SK-N-SH treated with all-trans-retinoic acid at 6 μM for 48 hours (cell line): Measurements from ENCODE around the gene SLC35F3.

ENCODE experiments used
- ARNTL ChIP-seq: fragments of 450-650 bp; formaldehyde crosslinking; IDR thresholded peaks from 2 replicates; pipeline ENCODE4 v1.5.0; 2020; ENCODE audit warnings: low read depth, mild to moderate bottlenecking, moderate library complexity, borderline replicate concordance
- BACH2 ChIP-seq: fragments of 250-450 bp; sonication (Bioruptor Pico); IDR thresholded peaks from 2 replicates; pipeline ENCODE4 v1.9.0; 2021; ENCODE audit warnings: mild to moderate bottlenecking, borderline replicate concordance
- GLIS3 ChIP-seq: fragments of 250-450 bp; sonication (Bioruptor Pico); IDR thresholded peaks from 2 replicates; pipeline ENCODE4 v1.5.0; 2020; ENCODE audit warnings: mild to moderate bottlenecking, moderate library complexity
- TF ChIP-seq, protein P1 (sequence below): fragments of 250-450 bp; sonication (Bioruptor Pico); IDR thresholded peaks from 2 replicates; pipeline ENCODE4 v1.8.0; 2020; ENCODE audit warnings: mild to moderate bottlenecking, moderate library complexity, borderline replicate concordance
- TF ChIP-seq, protein P2 (sequence below): fragments of 250-450 bp; sonication (Bioruptor Pico); IDR thresholded peaks from 2 replicates; pipeline ENCODE4 v1.5.1; 2020; ENCODE audit warnings: low read depth, mild to moderate bottlenecking, moderate library complexity

DNA sequence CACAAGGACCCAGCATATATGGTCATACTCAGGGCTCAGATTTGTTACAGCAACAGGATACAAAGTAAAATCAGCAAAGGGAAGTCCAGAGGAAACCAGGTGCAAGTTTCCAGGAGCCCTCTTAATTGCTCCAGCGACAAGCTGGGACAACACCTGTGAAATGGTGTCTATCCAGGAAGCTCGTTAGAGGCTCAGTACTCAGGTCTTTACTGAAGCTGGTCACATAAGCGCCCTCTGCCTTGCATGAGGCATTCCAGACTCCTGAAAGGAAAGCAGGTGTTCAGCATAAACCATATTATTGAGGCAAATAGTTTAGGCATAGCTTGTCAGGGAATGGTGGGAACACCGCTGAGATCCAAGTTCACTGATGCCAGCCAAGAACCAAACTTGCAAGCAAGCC lies 231.0 kb downstream of the SLC35F3 start:
- TF ChIP-seq BACH2 (no peak), ARNTL (no peak), GLIS3 (CRISPR knock-in tag) (no peak)
- TF ChIP-seq, protein P1, sequence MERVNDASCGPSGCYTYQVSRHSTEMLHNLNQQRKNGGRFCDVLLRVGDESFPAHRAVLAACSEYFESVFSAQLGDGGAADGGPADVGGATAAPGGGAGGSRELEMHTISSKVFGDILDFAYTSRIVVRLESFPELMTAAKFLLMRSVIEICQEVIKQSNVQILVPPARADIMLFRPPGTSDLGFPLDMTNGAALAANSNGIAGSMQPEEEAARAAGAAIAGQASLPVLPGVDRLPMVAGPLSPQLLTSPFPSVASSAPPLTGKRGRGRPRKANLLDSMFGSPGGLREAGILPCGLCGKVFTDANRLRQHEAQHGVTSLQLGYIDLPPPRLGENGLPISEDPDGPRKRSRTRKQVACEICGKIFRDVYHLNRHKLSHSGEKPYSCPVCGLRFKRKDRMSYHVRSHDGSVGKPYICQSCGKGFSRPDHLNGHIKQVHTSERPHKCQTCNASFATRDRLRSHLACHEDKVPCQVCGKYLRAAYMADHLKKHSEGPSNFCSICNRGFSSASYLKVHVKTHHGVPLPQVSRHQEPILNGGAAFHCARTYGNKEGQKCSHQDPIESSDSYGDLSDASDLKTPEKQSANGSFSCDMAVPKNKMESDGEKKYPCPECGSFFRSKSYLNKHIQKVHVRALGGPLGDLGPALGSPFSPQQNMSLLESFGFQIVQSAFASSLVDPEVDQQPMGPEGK (CRISPR knock-in tag) = no peak
- TF ChIP-seq, protein P2, sequence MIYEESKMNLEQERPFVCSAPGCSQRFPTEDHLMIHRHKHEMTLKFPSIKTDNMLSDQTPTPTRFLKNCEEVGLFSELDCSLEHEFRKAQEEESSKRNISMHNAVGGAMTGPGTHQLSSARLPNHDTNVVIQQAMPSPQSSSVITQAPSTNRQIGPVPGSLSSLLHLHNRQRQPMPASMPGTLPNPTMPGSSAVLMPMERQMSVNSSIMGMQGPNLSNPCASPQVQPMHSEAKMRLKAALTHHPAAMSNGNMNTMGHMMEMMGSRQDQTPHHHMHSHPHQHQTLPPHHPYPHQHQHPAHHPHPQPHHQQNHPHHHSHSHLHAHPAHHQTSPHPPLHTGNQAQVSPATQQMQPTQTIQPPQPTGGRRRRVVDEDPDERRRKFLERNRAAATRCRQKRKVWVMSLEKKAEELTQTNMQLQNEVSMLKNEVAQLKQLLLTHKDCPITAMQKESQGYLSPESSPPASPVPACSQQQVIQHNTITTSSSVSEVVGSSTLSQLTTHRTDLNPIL (CRISPR knock-in tag) = no peak
